Activated CD4-positive, alpha-beta T cell treated with anti-CD3 and anti-CD28 coated beads, Interleukin-2, amount 50 U/mL, for 48 hours (primary cell): ENCODE results near the gene NUP62.

Source experiments
- DNase-seq, 2 experiments: peaks; one replicate each; pipeline ENCODE4 v3.0.0-alpha.2; 2020

The NUP62 gene

DNA sequence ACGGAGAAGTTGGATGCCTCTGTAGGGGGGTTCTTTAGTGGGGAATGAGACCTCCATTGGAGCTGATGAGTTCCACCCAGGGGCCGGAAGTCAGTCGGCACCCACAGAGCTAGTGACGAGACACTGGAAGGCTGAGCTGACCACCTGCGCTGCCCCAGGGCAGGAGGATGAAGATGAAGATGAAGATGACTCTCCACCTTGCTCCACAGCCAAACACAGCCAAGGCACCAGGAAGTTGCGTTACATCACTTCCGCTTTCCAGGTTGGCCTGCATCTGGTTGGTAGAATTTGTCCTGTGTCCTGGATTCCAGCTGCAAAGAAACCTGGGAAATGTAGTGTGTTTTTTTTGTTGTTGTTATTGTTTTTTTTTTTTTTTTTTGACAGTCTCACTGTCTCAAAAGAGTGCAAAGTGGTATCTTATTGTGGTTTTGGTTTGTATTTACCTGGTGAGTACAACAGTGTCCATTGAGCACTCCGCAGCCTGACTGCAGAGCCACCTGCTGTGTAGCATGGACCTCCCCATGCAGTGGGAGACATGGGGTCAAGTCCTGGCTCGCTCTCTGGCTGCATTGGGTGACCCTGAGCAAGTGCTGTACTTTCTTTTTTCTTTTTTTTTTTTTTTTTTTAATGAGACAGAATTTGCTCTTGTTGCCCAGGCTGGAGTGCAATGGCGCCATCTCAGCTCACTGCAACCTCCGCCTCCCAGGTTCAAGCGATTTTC, 49.9 kb downstream of the NUP62 start:
- DNase-seq = no peak

DNA sequence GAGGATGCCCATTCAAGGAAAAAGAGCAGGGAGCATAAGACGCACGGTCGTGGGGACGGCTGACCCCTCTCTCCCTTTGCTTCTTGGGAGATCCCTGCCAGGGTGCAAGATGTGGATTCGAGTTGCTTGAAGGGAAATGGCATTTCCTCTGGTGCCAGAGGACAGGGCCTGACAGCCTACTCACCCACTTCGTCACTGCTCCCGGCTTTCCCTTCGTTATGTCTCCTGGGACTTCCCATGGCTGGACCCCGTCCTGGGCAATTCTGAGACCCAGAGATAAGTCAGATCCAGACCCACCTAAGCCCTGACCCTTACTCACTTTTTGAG, 50.6 kb downstream of the NUP62 start:
- no peak for DNase-seq

DNA sequence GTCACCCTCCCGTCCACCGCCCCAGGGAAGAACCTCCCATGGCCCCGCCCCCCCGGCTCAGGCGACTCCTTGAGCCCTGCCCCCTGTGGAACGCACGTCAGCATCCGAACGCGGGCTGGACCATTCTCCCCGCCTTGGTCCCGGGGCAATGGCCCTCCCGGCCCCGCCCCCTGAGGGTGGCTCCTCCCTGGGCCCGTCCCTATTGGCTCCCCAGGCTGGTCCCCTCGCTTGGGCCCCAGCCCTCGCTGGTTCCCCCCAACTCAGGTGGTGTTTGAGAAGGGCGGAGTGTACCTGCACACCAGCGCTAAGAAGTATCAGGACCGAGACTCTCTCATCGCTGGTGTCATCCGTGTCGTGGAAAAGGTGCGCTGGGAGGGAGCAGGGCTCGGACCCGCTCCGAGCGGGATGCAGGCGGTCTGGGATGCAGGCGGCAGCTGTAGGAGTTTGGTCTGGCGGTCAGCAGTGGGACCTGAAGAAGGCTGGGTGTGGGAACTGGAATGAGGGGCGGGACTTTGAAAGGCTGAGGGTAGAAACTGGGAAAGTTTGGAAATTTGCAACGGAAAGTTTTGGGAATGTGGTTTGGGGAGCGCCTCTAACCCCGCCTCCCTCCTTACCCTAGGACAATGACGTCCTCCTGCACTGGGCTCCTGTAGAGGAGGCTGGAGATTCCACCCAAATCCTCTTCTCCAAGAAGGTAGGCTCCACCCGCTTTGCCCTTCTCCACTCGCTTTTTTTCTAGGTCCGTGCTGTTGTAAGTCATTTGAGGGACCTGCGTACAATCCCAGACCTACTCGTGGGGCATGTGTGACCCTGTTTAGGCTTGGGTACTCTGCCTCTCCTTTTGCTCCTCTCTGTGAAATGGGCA, 51.2 kb downstream of the NUP62 start:
- peak; percentile 100 for DNase-seq

DNA sequence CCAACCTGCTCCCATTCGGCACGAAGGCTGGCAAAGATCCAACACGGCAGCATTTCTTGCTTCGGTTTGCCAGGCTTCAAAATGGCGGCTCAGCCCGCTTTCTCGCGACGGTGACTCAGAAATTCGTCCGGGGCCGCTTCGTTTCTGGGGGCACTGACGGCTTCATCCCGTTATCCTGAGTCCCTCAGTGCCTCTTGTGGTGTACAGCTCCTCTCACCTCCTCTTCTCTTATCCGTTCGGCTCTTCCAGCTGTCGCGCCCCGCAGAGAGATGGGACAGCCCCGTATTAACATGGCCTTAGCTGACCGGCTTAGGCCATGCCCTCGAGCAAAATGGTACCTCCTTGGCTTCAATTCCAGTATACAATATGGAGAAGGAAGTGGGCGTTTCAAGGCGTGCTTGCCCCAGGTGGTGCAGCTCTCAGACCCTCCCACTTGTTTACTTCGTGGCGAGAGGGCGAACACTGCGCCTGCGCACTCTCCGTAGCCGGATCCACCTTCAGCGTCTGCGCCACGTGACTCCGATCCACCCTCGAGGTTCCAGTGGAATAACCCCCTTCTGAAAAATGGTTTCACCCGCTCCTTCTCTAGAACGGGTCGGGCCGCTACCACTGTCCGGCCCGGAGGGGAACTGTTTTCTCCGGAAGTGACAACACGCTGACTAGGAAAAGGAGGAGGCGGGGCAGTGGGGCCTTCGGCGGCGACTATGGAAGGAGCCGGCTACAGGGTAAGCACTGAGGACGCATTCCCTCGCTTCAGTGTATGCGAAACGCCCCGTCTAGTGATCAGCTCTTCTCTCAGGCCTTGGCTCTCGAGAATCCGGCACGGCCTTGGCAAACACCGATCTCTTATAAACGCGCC, 52.1 kb downstream of the NUP62 start, which contains the start of the genes AKT1S1 and TBC1D17:
AKT1S1 (minus strand) TSS at position 336 of the 859 bp plus-strand sequence. CDS start 4,060 bp downstream, outside the sequence.
TBC1D17 (plus strand) TSS at position 683 of the 859 bp plus-strand sequence; CDS start at position 705, 22 bp downstream.
- DNase-seq = peak; percentile 96 to 98

DNA sequence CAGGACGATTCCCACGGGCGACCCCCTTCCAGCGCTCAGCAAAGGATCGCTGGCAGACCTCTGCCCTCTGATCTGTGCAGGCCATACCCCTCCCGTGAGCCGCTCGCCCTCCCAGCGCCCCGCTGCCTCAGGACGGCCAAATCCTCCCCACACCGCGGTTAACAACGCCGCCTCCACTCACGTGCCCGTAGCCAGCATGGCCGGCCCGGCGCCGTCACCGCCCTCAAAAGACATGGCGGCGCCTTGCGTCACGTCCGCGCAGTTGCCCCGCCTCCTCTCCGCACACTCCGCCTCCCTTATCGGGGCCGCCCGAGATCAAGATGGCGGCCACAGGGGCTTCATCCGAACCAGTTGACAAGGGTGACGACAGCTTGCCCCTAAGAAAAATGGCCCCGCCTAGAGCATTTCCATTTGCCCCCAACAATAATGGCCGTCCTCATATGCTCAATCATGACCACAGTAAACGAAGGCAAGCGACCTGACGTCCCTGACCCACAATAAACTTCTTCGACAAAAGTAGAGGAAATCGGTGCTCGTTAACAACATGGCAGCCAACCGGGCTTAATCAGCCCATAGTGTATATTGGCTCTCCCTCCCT, 52.8 kb downstream of the NUP62 start:
- peak; percentile 98 for DNase-seq

DNA sequence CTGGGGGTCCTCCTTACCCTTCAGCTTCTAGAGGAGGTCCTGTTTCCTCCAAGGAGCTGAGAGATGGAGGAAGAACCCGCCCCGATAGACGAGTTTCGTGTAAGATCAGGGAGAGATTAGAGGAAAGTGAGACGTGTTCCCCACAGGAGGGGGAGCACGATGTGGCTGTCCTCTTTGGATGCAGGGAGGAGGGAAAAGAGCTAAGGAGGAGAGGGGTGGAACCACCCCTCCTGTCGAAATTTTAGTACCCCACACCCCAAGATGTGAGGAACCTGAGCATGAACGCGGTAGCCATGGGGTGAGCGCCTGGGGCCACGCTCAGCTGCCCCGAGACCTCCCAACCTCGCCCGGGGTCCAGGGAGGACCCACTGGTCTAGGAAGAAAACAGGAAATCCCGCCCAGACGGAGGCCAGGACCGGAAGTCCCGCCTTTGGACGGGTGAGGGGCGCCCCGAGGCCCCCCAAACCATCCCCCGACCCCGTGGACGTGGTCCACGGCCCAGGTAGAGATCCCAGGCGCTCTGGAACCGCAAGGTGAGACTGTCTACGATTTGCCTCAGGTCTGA, 53.4 kb downstream of the NUP62 start:
- peak; percentile 67 to 74 for DNase-seq

DNA sequence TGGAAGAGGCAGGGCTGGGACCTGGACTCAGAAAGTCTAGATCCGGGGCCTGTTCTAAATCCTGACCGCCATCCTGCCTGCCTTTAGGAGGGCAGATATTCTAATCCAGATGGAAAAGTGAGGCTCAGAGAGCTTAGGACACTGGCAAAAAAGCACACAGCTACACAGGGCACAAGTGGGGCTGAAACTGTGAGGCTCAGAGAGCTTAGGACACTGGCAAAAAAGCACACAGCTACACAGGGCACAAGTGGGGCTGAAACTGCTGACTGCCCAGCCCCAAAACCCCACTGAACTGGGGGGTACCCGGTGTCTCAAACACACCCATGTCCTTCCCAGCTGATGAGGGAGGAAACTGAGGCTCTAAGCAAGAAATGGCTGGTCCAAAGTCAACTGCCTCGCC, 54.1 kb downstream of the NUP62 start:
- DNase-seq = no peak

DNA sequence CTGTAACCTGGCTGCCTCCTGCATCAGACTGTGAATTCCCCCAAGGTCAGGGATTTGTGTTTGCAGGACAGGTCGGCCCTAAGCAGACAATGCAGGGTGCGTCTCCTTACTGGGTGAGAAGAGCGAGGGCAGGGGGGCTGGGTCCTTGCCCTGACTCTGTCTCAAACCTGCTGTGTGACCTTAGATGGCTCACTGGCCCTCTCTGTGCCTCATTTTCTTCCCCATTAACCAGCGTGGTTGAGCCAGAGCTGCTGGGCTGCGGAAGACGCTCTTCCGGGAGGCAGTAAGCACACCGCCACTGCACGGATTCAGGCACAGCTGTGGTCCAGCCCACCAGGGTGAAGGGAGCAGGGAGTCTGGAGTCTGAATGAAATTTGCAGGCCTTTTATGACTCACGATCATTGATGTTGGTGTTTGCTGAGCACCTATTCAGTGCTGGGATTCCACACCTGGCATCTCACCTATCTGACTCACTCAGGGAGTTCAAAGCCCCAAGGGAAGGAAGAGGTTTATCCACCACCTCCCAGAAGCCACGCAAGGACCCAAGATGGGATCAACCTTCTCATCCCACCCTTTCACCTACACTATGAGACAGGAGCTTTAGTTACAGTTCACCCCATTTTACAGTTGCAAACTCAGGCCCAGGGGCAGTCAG, 54.7 kb downstream of the NUP62 start:
- DNase-seq = no peak

DNA sequence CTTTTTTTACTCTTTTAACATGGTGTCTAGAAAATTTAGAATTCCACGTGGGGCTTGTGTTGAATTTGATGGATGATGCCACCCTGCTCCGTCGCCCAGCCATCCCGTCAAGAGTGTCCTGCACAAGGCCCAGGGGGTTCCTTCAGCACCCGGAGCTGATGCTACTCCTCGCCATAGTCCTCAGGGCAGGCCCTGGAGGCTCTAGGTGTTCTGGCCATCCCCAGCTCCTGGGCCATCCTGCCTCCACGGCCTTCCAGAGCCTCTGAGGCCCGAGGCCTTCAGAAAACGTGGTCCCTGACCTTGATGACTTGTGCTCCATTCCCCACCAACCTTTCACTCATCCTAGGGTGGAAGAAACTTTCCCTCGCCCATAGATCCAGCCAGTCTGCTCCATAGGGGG, 55.5 kb downstream of the NUP62 start:
- no peak for DNase-seq

DNA sequence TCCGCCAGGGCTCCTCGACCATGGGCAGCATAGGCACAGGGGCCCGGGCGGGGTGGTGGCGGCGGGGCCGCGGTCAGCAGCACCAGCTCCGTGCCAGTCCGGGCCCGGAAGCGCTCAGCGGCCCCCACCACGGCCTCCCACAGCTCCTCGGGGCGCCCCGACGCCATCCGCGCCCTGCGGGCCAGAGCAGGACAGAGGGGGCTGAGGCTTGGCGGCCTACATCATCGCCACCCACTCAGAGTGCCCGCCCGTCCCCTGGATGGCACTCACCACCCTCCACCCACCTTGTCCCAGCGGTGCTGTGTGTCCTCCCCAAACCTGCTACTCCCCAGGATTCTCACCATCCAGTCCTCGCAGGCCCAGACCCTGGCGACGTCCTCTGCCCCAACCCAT, 56.2 kb downstream of the NUP62 start:
- DNase-seq = no peak

DNA sequence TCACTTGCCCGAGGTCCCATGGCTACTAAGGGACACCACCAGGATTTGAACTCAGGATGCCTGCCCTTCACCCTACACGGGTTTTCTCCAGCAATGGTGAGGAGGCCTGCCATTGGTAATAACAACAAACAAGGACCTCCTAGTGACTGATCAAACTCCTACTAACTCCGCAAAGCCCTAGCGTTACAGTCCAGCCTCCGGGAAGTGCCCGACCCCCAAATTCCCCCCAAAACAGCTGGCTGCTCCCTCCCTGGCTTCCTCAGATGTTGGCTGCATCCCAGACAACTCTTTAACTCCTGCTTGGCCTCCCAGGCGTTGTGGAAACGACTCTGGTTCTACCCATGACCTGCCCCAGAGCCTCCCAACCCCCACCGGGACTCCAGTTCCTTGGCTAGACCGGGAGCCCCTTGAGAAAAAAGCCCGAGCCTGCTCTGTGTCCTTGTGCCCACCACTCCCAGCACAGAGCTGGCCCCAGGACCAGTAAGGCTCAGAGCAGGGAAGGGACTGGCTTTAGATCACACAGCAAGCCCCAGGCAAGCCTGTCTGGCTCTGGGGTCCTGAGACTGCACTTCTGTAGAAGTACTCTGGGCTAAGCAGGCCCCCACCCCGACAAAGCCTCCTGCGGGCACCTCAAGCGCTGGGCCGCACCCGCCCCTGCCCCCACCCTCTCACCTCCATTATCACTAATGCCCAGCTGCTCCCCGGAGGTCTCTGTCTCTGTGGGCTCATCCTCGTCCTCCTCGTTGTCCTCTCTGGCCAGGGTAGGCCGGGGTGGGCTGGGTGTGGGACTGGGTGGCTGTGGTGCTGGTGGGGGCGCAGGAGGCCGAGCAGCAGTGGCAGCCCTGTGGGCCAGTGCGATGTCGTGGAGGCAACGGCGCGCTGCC, 56.8 kb downstream of the NUP62 start:
- DNase-seq = no peak

DNA sequence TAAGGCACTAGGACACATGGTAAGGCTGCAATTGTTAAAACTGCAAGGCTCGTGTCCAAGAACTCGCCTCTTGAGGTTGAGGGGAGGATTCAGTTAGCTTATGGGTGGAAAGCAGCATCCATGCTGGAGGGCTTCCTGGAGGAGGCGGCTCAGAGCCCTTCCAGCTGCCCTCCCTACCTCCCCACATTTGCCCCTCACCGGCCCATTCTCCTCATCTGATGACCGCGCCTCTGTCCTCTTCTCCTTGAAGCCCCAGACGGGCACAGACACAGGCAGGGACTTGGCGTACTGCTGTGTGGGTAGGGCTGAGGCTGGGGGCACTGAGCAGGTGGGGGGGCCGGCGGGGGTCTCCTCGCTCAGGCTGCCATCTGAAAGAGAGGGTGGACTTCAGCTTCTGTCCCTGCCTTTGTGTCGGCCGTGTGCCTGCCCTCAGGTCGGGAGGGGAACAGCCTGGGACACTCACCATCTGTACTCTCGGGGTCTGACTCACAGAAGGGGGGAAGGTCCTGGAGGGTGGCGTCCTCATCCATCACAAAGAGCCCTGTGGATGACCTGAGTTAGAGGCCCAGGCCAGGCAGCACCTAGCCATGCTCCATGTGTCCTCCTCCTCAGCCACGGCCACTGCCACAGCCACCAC, 57.8 kb downstream of the NUP62 start:
- DNase-seq = no peak

DNA sequence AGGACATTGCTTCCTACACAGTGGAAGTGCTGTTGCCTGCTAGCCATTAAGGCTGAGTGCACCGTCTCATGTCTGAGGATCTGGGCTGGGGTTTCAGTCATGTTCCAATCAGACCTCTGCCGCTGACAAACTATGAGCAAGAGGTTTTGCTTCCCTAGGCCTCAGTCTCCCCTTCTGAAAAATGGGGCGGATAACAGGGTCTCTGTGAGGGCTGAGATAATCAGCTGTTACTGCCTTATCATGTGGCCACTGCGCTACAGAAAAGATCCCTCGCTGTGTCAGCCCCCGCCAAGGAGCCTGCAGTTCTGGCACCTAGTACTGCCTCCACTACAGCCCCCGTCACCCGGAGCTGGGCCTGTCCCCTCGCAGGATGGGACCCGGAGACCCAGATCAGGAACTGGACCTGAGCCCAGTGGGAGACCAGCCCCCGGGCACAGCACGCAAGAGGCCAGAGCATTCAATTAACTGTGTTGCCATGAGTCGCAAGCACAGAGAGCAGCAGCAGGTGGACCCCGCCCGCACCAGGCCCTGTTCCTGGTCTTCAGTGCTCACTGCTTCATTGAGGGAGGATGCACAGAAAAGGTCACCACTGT, 58.9 kb downstream of the NUP62 start:
- no peak for DNase-seq

DNA sequence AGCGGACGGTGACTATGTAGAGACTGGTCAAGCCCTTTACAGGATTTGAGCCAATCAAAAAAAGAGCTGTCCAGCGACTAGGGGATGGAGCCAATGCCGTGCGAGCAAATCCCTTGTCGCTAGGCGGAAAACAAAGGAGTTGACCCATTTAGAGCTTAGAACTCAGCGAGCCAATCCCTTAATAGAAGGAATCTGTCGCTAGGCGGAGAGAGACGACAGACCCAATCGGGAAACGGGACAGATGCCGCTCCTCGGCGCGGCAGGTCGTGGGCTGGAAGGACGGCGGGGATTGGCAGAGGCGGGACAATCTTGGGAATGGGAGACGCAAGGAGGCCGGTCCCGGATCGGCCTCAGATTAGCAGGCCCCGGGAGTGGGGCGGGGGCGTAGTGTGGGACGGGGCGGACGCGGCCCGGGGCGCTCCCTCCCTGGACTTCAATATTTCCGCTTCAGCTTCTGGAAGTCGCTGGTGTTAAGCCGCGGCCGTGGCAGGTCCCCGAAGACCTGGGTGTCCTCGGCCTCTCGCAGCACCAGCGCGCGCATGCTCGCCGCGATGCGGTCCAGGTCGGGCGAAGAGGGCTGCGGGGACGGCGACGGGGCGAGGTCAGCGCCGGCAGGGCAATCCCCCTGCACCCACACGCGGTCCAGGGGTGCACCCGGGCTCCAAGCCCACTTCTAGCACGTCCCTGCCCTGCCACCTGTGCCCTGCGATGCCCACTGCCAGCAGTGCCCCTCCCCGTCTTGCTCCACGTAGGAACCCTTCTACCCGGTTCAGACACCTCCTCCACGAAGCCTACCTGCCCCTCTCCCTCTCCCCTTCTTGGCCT, 59.6 kb downstream of the NUP62 start:
- peak; percentile 88 to 93 for DNase-seq

DNA sequence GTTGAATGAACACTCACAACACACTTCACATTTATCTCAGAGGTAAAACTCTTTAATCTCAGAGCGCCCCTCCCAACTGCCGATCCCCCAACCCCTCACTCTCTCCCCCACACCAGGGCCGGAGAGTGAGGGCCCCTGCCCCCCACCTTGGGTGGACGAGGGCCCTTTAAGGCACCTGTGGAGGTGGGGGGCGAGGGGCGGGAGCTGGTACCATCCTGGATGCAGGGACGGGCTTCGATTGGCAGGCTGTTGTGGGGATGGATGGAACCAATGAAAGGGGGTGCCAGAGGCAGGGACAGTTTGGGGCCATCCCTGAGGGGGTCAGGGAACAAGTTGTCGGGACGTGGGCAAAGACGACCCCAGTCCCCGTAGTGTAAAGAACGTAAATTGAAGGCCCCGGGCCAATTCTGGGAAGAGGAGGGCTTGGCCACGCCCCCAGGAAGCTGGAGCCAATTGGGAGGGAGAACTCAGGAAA, 60.3 kb downstream of the NUP62 start:
- peak in 1 of 2 experiments; percentile 86 for DNase-seq

DNA sequence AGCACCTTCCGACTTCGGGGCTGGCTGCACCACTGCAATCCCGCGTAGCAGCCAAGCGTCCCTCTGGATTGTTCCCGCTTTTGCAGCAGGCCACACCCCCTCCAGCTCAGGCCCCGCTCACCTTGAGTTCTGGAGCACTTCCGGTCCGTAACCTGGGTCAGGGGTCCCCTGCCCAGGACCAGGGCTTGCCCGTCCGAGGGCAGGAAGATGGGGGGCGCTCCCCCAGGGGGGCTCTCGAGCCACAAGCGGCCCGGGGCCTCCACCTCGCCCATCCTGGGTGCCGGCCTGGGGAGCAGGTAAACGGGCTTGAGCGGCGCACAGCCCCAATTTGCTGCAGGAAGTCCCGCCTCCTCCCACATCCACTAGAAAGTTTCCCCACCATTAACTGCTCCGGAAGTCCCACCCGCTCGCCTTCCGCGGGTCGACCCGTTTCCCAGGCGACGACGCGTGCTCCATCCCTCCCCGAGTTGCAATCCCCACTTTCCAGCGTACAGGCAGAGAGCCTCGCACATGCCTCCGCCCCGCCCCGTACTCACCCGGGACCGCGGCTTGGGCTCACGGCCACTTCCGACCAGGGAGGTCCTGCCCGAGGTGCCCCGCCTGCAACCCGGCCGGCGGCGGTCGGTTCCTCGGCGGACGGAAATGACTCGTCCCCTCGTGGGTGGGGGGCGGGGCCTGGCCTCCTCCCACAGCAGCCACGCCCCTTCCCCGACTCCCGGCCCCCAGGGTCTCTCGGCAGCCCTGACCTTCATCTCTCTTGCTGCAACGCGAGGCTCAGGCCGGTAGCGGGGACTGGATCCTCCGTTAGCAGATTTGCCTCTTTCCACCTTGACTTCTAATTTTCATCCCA, 62.1 kb downstream of the NUP62 start, which contains the start of gene PNKP:
PNKP (minus strand) TSS at position 644 of the 850 bp plus-strand sequence; CDS start at position 272, 372 bp downstream.
- peak; percentile 85 to 86 for DNase-seq

DNA sequence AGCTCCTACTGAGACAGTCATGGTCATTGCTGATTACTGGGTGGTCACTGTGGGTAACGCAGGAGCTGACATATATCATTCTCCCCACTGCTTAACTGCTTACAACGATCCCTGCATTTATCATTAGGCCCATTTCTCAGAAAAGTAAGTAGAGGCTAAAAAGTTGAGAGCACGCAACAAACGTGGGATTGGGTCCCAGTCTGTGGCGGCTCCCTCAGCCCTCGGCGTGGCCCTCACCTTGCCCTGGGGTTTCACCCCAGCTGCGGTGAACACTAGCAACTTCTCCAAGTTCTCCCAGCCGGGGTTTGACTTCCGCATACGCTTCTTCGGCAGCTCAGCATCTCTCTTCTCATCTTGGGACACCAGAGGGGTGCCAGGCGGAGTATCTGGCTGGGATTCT, 64.4 kb downstream of the NUP62 start:
- no peak for DNase-seq

DNA sequence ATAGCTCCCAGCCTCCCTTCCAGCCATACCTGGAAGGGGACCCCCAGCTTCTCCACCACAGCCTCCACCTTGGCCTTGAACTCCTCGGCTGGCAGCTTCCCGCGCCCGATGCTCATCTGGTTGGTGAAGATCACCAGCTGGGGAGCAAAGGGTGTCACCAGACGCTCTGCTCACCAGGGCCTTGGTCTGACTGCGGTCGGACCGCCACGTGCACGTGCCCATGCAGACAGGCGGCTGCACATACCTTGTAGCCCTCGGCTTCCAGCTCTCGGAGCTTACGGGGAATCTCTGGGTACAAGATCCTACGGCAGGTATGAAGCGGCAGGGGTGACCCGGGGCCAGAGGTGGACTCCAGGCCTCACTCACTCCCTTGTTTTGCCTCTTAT, 65.4 kb downstream of the NUP62 start:
- no peak for DNase-seq
